Effector CD4-positive, alpha-beta T cell (primary cell): ENCODE results near the gene FOXP1.
A peak's percentile ranks its signal among the peaks of the same experiment; 100 is the strongest.

Source experiments
- DNase-seq: peaks from one replicate; pipeline ENCODE4 v3.0.0-alpha.2; 2020

FOXP1 gene

DNA sequence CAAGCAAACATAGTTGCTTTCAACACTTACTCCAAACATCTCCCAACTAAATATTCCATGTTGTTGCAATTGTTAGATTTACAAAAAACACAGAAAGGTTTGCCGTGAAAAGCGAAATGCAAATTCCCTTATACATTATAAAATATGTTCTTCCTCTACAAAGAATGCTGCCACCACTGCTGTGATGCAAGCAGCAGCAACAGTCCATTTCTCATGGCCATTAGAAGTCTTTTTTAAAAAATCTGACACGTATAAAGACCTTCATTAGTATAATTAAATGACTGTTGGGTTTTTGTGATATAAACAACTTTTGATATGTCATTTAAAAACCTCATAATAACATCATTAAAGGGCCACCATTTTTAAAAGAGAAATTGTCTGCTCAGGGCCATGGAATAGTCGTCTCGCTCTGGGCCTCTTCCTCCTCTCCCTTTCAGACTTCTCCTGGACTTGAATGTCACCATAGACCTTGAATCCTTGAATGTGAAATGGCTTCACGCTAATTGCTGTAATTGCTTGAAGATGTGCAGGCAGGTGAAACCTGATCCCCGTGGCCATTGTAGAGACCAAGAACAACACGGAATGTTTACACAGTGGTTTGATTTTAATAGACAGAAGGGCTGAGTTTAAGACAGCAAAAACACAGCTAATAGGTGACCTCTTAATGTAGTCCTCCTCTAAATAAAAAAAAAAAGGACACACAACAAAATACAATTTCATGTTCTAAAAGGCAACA, 450.4 kb downstream of the FOXP1 start:
- DNase-seq, result no peak

DNA sequence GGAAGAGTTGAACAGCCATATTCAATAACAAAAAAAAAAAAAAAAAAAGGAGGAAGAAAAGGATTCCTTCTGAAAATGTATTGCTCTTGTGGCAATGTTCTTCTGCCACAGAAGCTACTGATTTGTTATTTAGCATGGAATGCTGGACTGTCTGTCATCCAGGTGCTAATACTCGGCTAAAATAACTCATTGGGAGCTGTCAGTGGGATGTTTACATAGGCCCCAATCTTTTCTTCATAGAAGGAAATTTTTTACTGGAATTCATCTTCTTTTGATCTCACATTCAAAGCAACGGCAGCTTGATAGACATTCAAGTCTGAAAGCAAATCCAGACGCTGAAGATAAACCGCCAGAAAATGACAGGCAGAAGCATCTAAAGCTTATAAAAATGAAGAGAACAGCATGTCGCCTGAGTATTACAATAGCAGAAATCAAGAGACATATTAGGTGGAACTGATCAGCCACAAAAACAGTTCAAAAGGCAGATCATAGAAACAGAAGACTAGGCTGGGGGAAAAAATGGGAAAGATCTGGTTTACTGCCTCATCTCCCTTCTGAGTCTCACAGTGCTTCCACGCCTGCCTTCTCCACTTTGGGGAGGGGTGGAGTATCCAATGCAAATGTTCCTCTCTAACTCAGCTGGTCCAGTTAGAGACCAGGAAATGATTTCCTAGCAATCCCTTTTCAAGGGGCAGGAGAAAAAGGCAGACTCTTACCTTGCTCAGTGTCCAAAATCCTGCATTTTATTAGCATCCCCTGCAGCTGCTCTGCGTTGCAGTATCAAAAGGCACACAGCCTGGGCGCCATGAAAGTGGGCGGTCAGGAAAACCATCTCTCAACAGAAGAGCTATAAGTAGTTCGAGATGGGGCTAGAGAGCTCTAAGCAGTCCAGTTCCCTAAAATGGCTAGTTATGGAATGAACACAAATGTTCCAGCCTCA, 451.9 kb downstream of the FOXP1 start:
- no peak for DNase-seq

DNA sequence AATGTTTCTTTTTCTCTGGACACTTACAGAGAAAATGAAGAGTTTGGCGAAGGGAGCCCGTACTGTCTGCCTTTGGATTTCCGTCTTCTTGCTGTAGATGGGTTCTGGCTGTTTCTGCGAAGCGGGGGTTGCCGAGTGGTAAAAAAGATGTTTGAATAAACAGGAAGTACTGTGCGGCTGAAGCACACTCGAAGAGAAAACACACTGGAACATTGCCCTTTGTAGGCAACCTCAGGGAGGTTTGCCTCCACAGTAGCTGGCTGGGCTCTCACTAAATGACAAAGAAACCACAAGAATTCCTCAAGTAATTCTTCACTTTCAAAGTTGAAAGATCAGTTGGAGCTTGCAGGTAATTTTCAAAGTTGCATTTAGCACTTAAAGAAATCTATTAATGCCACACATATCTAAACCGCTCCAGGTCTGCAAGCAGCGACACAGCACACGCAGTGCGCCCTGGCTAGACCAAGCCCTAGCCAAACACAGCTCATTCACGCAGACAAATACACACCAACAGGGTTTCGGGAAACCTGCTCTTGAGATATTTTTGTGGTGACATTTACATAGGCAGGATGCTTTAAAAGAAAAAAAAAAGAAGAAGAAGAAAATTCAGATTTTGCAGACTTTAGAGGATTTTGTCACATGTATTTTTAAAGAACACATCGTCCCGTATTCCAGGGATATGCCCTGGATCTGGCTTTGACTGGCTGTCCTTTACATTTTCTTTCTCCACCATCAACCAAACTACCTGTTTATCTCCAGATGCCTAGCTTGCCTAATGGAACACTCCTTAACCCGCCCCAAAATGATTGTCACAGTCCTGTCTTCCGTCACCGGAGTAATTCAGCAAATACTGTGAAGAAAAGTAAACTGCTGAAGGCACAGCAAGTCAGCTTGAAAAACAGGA, 452.8 kb downstream of the FOXP1 start:
- peak; percentile 66 for DNase-seq

DNA sequence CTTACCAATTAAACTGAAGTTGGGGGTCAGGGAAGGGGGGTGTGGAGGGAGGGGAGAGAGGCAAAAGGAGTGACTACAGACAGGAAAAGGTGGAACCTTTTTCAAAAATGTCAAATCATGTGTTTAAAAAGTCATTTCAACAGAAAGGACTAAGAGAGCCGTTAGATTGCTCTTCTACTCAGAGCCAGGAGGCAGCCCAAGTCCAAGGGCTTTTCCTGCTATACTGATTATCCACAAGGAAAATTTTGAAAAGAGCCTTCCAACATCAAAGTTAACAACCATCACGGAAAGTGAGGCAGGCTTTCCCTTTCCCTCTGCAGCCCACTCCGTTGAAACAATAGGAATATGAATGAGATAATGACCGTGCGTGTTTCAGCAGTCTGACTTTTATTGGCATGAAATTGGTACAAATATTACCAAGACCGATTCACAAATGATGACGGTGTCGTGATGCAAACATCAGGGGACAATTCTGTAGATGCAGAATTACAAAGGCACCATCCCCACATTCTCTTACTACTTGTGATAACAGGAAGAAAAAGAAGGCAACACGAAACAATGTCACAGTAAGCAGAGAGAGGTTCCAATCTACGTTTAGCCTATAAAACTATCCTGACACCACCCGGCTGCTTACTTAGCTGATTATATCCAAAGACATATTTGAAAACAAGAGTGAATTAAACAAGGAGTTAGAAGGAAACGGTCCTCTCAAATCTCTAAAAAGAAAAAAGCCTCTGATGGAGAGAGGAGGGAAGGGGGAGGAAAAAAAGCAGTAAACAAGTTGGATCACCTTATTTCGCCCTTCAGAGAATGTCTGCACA, 453.7 kb downstream of the FOXP1 start:
- DNase-seq, result peak; percentile 24

DNA sequence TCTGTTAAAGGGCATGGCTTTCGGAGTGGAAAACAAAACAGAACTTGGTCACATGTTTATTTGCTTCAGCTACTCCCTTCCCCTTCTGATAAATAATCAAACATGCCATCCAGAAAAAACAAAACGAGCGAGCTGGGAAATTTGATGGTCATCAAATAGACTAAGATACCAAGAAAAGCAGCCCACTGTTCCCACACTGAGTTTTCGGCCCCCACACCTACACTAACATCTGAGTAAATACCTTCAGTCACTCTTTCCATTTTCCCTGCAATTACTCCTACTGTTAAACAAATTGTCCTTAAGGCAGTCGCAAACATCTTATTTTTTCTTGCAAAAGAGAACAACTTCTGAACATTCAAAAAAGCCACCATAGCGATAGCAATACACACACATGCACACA, 454.6 kb downstream of the FOXP1 start:
- no peak for DNase-seq

DNA sequence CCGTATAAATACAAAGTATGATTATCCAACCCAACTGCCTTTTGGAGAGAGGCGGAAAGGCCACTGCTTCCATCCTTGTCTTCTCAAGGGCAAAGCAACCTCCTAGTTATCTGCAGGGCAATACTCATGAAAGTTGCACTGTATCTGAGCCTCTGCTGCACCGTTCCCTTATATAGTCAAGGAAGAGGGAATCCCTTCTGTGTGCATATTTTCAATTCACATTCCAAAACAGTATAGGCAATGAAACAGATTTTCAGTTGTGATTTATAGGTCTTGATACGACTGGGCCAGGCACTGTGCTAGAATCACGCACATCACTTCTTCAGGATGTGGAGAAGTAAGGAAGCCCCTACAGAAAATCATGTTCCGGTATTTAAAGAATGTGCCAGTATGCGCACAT, 455.7 kb downstream of the FOXP1 start:
- no peak for DNase-seq

DNA sequence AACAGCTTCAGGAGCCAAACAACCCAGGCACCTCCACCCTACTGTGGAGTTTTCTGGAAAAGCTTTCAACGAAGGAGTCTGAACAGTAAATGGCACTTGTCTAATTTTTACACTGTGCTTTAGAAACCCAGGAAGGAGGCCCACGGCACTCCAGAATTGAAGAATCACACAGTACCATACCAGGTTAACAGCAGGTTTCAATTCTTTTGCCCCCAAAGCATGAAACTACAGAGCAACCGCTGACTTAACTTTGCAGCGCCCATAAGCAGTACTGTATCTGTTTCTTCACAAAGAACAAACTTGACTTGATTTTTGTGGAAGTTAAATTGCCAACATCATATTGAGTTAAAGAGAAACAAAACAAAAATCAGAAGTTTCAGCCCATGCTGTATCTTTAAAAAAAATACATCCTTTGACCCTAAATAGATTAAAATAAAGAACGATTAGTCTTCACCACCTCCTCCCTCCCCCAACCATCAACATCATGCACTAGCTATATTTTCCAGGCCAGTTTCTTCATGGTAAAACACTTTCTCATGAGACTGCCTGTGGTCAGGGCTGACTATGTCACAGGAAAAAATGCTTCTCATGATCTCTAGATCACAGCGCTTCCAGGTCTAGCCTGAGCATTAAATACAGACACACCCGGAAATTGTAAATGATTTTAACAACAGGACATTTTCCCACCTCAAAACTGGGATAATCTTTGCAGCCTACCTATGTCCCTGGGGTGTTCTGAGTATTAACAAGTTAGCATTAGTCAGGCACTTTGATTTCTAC, 456.3 kb downstream of the FOXP1 start:
- peak; percentile 16 for DNase-seq

DNA sequence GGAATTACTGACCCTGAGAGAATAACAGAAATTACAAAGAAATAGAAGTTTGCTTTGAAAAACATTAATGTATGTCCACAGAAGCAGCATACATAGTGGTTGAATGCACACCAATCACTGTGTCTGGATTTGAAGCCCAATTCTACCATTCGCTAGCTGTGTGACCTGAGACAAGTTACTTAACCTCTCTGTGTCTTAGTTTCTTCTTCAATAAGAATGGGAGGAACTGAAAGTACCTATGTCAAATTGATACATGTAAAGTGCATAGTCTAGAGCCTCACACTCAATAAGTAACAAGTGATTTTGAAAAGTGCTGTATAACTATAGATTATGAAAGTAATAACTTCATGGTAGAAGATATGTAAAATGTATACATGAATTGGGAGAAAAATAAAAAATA, 457.8 kb downstream of the FOXP1 start:
- no peak for DNase-seq

DNA sequence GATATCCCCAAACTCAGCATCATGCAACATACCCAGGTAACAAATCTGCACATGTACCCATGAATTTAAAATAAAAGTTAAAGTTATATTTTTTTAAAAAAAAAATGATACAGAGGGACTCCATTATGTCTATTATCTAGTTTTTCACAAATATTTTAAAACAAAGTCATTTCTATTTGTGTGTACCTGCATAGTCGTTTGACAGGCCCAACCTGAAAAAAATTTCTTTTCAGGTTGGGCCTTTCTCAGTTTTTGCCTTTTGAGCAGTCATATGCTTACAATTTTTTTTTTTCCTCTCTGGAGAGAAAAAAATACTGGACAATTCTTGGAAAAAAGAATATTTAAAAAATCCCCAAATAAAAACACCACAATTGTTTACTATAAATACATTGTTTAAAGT, 459.5 kb downstream of the FOXP1 start:
- DNase-seq, result no peak

DNA sequence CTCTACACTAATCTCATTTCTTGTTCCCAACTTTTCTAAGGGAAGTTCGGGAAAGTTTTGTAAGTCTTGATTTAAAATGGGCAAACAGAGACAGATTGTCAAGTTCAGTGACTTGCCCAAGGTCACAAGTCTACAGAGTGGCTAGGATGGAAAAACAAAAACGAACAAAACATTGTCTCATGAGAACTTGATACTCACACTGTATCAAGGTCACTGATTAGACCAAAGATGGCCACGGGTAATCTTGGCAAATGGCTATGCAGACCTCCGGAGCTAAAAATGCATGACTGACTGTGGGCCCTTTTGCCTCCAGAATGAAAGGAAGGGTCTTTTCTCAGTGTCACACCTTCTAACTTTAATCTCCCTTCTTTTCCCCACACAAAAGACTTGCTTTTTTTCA, 460.9 kb downstream of the FOXP1 start:
- no peak for DNase-seq

DNA sequence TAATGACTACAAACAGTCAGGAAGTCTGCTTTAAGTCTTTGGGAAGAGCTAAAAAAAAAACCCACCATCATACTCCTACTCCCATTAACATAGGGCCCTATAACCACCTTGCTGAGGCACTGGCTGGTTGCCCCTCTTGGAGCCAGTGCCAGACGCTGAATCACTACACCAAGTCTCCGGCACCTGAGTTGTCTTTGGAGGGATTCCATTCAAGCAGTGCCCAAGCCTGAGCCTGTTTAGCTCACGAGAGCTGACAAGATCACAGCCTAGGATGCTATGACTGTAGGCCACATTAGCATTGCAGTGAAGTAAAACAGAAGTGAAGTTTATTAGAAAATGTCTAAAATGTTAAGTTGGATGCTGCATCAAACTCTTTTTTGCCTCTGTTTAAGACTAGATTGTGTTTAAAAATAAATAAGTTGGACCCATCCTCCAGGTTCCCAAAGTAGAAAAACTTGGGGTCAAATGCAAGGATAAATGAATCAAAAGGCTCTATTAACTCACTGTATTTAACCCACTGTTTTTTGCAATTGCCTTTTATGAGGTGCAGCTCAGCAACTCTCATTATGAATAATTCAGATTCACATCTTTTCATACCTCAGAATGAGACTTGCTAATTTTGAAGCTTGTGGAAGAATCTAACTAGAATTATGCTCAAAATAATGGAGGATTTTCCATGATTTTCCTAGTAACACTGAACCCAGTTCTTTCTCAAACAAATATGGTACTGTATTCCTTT, 461.9 kb downstream of the FOXP1 start:
- DNase-seq, result no peak

DNA sequence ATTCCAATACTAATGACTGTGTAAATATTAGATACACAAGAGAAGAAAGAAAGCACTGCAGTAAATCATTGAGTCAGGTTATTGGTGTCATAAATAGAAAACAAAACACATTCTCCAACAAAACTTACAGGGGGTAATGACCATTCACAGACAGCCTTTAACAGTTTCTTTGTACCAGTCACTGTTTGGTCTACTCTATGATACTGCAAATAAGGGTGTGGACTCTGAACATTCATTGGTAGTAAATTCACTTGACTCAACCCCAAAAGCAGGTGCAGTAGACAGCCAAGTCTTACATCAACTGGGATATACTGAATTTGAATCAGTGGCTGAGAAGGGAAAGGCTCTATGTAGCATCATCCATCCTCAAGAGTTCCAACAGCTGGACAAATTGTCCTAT, 463.5 kb downstream of the FOXP1 start:
- no peak for DNase-seq

DNA sequence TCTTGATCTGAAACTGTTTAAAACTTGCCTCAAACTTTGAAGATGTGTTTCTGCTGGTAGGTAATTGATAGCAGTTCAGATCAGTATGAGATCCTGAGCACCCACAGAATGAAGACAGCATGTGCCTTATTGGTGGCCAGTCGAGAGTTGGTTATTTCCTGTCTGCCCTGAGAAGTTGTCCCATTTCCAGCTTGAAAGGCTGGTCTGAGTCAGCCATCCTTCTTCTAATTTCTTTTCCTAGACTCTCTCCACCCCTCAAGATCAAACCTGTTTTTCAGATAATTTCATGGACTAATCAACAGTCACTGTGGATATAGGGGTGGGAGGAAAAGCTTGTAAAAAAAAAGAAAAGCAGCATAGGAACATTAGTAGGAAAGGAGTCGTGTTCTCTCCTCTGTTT, 464.4 kb downstream of the FOXP1 start:
- DNase-seq, result no peak

DNA sequence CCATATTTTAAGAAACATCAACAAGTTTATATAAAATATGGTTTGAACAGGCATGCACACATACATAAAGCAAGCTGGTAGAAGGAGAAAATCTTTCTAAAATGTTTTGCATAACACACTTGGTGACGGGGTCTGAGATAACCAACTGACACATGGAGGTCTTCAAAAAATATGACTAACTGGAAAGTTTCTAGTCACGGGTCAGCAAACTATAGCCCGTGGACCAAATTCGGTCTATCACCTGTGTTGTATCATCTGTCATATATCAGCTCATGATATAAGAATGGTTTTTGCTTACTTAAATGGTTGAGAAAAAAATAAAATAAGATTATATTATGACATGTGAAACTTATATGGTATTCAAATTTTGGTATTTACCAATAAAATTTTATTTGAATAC, 465.1 kb downstream of the FOXP1 start:
- no peak for DNase-seq

DNA sequence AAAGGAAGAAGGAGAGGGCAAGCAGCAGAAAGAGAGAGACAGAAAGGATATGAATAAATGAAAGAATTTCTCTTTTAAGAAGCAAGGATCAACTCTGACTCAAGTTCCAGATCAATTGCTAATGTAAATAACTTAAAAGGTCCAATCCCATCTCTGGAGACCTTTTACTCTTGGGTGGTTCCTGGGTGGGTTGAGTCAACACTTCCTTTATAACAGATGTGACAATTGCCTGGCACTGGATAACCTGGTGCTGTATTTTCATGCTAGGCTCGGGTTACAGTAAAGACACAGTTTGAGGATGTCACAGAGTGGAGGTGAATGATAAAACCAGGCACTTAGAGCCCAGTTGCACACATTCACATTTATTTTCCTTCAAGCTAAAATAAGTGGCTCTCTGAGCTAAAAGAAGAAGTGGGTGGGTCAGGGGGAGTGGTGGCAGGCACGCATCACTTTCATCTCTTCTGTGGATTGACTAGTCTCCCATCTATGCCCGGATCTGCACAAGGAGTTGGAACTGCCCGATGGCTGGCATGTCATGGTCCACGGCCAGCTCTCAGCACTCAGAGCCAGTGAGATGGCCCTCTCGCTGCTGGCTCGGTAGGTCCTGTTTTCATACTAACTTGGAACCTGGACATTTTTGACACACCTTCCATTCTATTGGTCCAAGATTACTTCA, 465.8 kb downstream of the FOXP1 start:
- DNase-seq, result no peak

DNA sequence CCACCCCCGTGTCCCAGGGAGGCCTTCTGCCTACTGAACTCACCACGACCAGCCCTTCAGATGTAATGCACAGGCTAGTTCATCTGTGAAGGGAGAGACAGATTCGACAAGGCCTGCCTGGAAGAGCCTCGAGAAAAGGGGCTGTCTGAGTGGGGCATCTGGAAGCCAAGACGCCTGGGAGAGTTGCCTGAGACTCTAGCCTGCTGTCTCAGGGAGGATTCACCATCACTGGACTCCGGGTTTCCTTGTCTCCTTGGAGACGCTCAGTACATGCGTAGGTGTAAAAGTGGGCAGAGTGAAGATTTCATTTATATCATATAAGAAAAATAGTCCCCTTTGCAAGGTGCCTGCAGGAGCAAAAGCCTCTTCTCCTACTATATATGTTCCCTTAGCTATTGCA, 468.9 kb downstream of the FOXP1 start:
- DNase-seq, result no peak

DNA sequence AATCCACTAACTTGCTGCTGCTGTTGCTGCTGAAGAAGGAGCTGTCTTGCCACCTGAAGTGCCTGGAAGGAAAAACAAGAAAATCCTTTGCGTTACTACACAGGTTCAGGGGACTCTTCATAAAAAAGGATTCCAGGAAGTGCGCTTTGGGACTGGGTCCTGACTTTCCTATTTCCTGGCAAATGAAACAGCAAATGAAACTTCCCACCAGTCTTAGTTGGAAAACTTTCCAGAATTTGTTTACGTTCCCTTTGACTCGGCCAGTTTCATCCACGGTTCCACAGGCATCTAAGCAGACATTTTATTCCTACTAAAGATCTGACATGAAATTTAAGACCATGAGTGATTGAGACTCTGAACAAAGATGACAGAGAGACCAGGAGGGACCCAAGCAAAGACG, 471.0 kb downstream of the FOXP1 start:
- no peak for DNase-seq

DNA sequence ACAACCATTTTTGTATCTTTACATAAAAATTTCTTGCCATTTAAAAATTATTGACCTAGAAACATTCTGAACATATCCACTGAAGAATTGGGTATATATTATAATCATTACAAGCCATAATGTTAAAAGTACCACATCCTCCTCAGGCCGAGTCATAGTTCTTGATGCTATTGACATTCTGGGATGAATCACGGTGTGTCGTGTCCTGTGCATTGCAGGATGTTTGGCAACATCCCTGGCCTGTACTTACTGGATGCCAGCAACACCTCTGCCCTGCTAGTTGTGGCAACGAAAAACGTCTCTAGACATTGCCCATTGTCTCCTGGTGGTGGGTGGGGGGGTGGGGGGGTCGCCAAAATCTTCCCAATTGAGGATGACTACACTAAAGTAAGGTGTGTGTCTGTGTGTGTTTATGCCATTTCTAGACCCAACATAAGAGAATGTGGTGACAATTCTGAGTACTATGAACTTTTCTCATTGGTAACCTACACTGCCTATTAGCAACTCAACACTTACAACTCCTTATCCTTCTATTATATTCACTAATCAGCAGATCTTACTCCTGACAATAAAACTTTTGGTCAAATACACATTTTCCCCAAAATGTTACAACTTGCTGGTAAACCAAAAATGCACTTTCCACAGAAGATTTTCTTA, 471.6 kb downstream of the FOXP1 start:
- DNase-seq, result no peak
